Osteoblast (primary cell): ENCODE results near the gene CHTOP. TPM values are rescaled to one million over a fixed set of nuclear protein-coding genes. Genes with fewer than 3 reads are reported as not detected.
"Not testable (repeated sequence)": the region's sequence is repeated elsewhere in the genome, so short reads cannot be mapped to it uniquely, and the experiment has no call there.

Experiments
- DNase-seq: peaks from one replicate; pipeline ENCODE4 v3.0.0; 2011; ENCODE audit warnings: low spot score, mixed read lengths; ENCODE audit not compliant: insufficient read length; ENCODE audit errors: missing footprints
- H2AFZ ChIP-seq: 2 replicates; pipeline ENCODE4 v1.6.0; 2011; ENCODE audit warnings: mild to moderate bottlenecking, low read length
- H3K27ac ChIP-seq: 2 replicates; pipeline ENCODE4 v1.5.1; 2011; ENCODE audit warnings: mild to moderate bottlenecking, low read depth, low read length, moderate library complexity
- H3K27me3 ChIP-seq: 2 replicates; pipeline ENCODE4 v1.6.0; 2012; ENCODE audit warnings: mild to moderate bottlenecking, control low read depth, inconsistent platforms, low read length, moderate library complexity; ENCODE audit not compliant: insufficient read depth
- H3K36me3 ChIP-seq: 2 replicates; pipeline ENCODE4 v1.5.1; 2011; ENCODE audit warnings: mild to moderate bottlenecking, low read length, control low read depth, moderate library complexity; ENCODE audit not compliant: insufficient read depth
- H3K4me1 ChIP-seq: 2 replicates; pipeline ENCODE4 v1.5.1; 2011; ENCODE audit warnings: mild to moderate bottlenecking, low read length, control low read depth, moderate library complexity; ENCODE audit not compliant: insufficient read depth
- H3K4me2 ChIP-seq: 2 replicates; pipeline ENCODE4 v1.6.0; 2011; ENCODE audit warnings: mild to moderate bottlenecking, low read length; ENCODE audit not compliant: insufficient read depth
- H3K4me3 ChIP-seq: fragments of 200-600 bp; sonication (generic); 3 replicates; pipeline ENCODE4 v1.5.1; 2012; ENCODE audit warnings: mild to moderate bottlenecking, low read length, inconsistent platforms; ENCODE audit not compliant: insufficient read depth
- H3K79me2 ChIP-seq: 2 replicates; pipeline ENCODE4 v1.6.0; 2012; ENCODE audit warnings: mild to moderate bottlenecking, low read length, control low read depth, inconsistent platforms; ENCODE audit not compliant: insufficient read depth
- H3K9me3 ChIP-seq: 2 replicates; pipeline ENCODE4 v1.5.1; 2011; ENCODE audit warnings: low read depth, low read length, control low read depth
- H4K20me1 ChIP-seq: 2 replicates; pipeline ENCODE4 v1.6.0; 2012; ENCODE audit warnings: mild to moderate bottlenecking, low read length, control low read depth; ENCODE audit not compliant: insufficient read depth
- CTCF ChIP-seq: IDR thresholded peaks from 2 replicates; pipeline ENCODE4 v1.5.1; 2011; ENCODE audit warnings: mild to moderate bottlenecking, low read depth, low read length, moderate library complexity; ENCODE audit errors: extremely low read depth
- total RNA-seq: library from RNA; depleted of rRNA; stranded (reverse); fragments of >200 nt; gene quantifications from 2 replicates; pipeline ENCODE4 v1.2.3, GENCODE V29; 2012

Gene CHTOP
- total RNA-seq, 1 donor, result 40.9 TPM

- DNase-seq, result no peak
- peaks cover 77% of the 10 kb centered on the region for H3K36me3 ChIP-seq
- H3K27ac ChIP-seq, result peak overlapping the region; percentile 71
- peaks cover 3% of the 10 kb centered on the region for H4K20me1 ChIP-seq
- H3K4me3 ChIP-seq, result no peak overlapping the region
- no peak for TF ChIP-seq CTCF
- peaks cover 32% of the 10 kb centered on the region for H3K79me2 ChIP-seq
- peaks cover 18% of the 10 kb centered on the region for H3K4me1 ChIP-seq
- no peaks in the 10 kb centered on the region for H3K27me3 ChIP-seq
- H2AFZ ChIP-seq, result no peak overlapping the region
- H3K4me2 ChIP-seq, result no peak overlapping the region
- H3K9me3 ChIP-seq, result no peaks in the 10 kb centered on the region
These were observed 29.3 kb downstream of the CHTOP start for GRCh38 chr1:153663211-153663610.

- Histone ChIP-seq H3K9me3 (no peaks in the 10 kb centered on the region), H3K4me2 (no peak overlapping the region), H3K27ac (no peak overlapping the region), H3K36me3 (peaks cover 73% of the 10 kb centered on the region), H3K4me3 (no peak overlapping the region), H3K4me1 (peaks cover 22% of the 10 kb centered on the region), H2AFZ (no peak overlapping the region), H3K79me2 (peaks cover 40% of the 10 kb centered on the region), H3K27me3 (no peaks in the 10 kb centered on the region), H4K20me1 (peaks cover 6% of the 10 kb centered on the region)
- no peak for DNase-seq
- TF ChIP-seq CTCF, result no peak
These were observed 33.6 kb downstream of the CHTOP start for GRCh38 chr1:153667439-153667838.

GRCh38 chr1:153668672-153669071 lies 34.8 kb downstream of the CHTOP start:
- DNase-seq, H2AFZ ChIP-seq, H3K27ac ChIP-seq, H4K20me1 ChIP-seq, H3K27me3 ChIP-seq, H3K4me2 ChIP-seq, H3K9me3 ChIP-seq, H3K4me3 ChIP-seq: not testable (repeated sequence)
- Histone ChIP-seq H3K36me3 (peaks cover 61% of the 10 kb centered on the region), H3K79me2 (peaks cover 40% of the 10 kb centered on the region), H3K4me1 (peaks cover 16% of the 10 kb centered on the region)

GRCh38 chr1:153669606-153670005 lies 35.7 kb downstream of the CHTOP start:
- Histone ChIP-seq H3K4me2 (peak overlapping the region; percentile 94), H3K36me3 (peaks cover 52% of the 10 kb centered on the region), H2AFZ (no peak overlapping the region), H3K27ac (peak overlapping the region; percentile 90), H3K27me3 (no peaks in the 10 kb centered on the region), H3K9me3 (no peaks in the 10 kb centered on the region), H3K4me1 (peaks cover 12% of the 10 kb centered on the region), H3K4me3 (peak overlapping the region; percentile 95), H3K79me2 (peaks cover 38% of the 10 kb centered on the region), H4K20me1 (peaks cover 6% of the 10 kb centered on the region)
- TF ChIP-seq CTCF, result no peak
- DNase-seq, result peak; percentile 44
